GM19324 (cell line): ENCODE measurements around the gene DAB2IP.
"Not testable (repeated sequence)": the region's sequence is repeated elsewhere in the genome, so short reads cannot be mapped to it uniquely, and the experiment has no call there.

Source experiments
- ATAC-seq: cut with Tn5 transposase; IDR thresholded peaks from one replicate; pipeline ENCODE4 v1.9.1; 2021; ENCODE audit warnings: mild to moderate bottlenecking, moderate library complexity; ENCODE audit not compliant: unreplicated experiment, low FRiP score

The DAB2IP gene

DNA sequence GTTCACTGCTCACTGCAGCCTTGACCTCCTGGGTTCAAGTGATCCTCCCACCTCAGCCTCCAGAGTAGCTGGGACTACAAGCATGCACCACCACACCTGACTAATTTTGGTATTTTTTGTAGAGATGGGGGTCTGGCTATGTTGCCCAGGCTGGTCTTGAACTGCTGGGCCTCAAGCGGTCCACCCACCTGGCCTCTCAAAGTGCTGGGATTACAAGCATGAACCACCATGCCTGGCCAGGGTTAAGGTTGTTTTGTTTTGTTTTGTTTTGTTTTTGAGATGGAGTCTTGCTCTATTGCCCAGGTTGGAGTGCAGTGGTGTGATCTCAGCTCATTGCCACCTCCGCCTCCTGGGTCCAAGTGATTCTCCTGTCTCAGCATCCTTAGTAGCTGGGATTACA, 28.0 kb upstream of the DAB2IP start:
- not testable (repeated sequence) for ATAC-seq

DNA sequence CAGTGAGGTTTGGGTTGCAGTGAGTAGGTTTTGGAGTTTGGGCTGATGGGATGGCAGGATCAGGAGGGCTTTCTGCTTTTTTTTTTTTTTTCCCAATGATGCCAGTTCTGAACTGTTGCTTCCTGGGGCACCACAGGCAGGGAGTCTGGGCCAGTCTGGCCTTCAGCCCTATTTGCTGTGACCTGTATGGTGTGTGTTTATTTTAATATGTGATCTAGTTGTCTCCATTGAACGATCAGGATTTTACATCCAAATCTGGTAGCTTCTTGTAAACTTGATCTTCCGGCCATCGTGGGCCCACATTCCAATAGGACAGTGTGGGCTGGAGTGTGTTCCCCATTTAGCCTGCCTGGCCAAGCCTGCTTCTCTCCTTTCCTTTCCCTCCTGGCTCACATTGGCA, 25.8 kb upstream of the DAB2IP start:
- ATAC-seq = no peak

DNA sequence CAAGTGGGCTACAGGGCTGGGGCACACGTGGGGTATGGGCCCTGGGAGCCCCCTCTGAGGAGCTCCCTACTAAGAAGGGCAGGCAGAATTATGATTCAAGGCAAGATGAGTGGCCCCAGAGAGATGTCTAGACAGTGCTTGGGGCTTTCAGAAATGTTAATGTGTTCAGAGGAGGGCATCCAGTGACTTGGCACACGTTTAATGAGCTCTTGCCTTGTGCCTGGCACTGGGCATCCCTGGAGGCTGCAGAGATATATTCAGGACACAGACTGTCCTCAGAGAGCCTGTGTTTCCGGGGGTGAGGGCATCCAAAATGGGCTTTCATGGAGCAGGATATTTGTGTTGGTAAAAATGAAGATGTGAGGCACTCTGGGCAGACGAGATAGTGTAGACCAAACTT, 25.4 kb upstream of the DAB2IP start:
- no peak for ATAC-seq

DNA sequence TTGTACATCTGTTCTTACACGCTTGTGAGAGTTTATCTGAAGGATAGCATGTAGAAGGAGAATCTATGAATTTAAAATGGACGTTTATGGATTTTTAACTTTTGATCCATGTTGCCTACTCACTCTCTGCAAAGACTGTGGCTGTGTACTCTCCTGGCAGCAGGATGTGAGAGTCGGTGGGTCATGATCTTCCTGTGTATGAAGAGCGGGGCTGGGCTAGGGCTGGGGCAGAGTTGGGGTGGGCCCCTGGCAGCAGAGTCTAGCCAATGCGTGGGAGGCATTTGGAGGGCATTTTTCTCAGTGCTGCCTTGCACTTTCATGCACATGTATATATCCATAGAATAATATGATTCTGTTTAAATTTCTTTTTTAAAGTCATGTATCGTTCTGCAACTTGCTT, 24.0 kb upstream of the DAB2IP start:
- no peak for ATAC-seq

DNA sequence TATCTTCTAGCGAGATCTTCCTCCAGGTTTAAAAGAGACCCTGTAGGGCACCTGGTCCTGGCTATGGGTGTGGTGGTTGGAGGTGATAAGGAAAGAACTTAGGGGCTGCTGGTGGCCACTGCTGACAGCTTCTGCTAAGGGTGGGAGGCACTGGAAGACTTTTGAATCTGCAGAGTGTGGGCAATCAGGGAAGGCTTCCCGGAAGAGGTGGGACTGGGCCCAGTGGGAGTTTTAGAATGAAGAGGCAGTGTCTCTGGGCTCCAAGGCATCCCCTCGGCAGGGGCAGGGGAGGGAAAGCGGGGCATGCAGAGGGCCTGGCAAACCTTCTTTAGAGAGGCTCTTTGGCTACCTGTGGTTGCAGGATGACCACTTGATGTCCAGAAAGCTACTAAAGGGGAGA, 23.0 kb upstream of the DAB2IP start:
- no peak for ATAC-seq

DNA sequence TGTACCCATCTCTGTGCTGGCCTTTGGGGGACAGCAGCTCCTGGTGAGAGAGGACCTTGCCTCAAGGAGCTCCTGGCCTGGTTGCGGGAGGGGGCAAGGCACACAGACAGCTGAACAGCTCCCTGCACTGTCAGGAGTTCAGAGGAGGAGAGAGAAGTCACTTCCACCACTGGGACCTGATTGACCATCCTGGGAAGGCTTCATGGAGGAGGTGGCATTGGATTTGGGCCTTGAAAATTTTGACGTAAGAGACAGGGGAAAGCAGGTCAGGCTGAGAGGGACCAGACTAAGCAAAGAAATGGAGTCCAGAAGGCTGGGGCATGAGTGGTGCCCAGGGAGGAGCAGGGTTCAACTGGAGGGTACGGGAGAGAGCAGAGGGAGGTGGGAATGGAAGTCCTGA, 20.3 kb upstream of the DAB2IP start:
- no peak for ATAC-seq

DNA sequence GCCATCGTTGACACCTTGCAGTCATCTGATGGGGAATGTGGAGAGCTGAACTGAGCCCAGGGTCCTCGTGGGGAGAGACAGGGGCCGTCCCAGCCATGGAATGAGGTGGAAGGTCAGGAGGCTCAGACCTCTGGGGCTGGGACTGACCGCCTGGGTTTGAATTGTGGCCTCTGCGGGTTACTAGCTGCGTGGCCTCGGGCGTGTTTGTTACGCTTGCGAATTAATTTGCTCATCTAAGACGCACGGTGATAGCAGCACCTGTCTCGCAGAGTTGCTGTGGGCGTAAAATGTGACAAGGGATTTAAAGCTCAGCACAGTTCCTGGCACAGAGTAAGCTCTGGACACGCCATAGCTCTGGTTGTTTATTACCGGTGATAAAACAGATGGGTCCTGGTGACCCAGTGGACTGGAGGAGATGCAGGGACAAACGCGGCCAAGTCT, 19.4 kb upstream of the DAB2IP start:
- no peak for ATAC-seq

DNA sequence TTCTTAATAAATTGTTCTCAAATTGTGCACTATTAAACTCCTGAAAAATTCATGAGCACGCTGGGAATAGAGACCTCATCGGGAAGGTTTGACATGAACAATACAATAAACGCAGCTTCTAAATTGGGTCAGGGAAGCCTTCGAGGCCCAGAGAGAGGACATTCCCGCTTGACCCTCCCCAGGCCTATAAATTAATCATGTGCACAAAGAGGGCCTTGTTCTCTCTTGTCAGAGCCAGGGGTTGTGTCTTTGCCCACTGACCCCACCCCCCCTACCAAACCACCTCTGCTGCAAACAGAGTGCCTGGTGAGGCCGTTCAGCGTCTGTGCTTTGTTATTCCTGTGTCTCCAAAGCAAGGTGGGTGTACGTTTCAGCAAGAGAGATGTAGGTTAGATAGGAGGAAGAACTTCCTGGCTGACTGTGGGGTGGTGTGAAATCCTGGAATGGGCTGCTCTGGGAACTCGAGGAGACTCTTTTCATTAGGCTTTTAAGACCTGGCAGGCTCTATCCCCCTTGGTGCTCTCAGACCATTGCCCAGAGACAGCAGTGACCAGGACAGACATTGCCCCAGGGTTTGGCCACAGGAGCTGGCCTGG, 18.2 kb upstream of the DAB2IP start:
- no peak for ATAC-seq

DNA sequence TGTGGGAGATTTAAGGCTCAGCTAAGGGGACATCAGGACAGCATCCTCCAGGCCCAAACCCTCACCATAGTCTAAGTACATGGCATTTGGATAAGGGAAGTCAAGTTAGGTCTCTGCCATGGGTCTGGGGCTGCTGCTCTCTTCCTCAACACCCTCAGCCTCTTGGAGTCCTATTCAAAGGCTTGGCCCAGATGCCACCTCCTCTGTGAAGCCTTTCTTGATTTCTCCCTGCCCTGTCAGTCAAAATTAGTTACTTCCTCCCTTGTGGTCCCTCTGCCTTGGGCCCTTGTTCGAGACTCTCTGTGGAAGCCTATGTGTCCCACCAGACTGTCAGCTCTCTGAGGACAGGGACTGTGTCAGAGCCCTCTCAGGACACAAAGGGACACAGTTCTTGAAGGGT, 17.7 kb upstream of the DAB2IP start:
- no peak for ATAC-seq

DNA sequence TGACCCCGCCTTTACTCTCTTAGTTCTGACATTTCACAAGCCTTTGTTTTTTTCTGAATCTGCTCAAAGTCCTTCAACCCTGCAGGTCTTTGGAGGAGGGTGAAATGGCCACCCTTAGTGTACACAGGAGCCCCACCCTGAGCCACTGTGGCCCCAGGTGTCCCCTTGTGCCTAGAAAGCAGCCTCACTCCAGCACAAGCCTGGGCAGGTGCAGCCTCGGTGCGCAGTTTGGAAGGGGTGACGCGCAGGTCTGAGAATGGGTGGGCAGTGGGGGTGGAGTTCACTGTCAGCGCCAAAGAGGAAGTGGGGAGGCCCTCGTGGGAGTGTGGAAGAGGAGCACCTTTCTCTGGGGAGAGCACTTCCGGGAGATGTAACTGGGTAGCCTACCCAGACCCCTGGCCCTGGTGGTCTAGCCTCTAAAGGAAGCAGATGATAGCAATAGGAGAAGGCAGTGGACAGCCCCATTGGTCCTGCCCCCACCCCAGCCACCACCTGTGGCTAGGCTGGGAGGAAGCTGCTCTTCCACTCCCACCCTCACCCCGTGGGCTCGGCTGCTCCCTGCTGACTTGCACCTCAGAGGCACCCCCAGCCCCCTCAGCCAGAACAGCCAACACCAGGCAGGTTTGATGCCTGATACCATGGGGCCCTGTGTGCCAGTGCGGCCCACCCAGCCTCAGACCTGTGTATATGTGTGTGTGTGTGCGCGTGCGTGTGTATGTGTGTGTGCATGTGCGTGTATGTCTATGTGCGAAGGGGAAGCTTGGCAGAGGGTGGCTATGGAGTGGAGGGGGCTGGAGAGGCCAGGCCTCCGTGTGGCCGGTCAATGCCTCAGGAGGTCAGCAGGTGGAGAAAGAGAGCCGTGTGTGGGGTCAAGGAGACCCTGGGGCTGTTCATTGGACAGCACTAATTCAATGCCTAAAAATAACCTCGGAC, 16.8 kb upstream of the DAB2IP start:
- no peak for ATAC-seq

DNA sequence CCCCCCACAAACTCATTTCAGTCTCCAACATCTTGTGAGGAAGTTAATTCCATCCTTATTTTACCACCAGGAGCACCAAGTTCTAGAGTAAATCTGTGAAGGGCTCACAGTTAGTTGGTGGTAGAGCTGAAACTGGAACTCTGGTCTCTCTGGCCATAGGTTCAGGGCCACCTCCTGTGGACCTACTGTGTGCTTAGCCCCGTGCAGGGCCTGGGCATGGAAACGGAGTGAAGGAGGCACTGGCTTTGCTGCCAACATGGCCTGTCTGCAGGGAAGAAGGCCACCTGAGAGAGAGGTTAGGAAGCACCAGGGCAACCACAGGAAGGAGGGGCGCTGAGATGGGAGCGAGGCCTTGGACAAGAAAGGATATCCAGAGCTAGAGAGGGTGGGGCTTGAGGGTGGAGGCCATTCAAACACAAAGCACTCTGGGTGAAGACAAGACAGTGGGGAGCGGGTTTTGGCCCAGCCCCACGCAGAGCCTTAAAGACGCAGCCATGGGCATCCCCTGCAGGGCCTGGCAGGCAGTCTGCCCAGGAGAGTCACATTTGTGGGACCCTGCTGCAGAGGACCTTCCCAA, 16.0 kb upstream of the DAB2IP start:
- ATAC-seq = no peak

DNA sequence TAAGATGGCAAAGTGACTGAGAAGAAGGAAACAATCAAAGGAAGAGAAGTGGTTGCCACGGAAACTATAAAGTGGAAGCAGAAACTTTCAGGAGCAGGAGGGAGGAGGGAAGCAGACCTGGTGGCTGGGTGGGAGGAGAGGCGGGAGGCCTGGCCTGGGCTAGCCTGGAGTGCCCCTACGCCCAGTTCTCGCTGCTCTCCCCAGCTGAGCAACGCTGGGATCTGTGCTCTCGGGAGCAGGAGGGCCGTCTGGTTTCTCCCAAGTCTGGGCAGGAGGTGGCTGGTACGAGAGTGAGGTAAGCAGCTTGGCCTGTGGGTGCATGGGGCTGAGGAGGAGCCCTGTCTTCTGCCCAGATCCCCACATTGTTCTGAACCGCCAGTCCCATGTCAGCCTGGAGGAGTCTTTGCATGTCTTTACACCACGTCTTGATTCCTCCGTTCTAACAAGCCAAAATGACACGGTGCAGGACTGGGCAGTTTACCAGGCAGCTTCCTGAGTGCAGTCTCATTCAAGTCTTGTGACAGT, 15.0 kb upstream of the DAB2IP start:
- no peak for ATAC-seq

DNA sequence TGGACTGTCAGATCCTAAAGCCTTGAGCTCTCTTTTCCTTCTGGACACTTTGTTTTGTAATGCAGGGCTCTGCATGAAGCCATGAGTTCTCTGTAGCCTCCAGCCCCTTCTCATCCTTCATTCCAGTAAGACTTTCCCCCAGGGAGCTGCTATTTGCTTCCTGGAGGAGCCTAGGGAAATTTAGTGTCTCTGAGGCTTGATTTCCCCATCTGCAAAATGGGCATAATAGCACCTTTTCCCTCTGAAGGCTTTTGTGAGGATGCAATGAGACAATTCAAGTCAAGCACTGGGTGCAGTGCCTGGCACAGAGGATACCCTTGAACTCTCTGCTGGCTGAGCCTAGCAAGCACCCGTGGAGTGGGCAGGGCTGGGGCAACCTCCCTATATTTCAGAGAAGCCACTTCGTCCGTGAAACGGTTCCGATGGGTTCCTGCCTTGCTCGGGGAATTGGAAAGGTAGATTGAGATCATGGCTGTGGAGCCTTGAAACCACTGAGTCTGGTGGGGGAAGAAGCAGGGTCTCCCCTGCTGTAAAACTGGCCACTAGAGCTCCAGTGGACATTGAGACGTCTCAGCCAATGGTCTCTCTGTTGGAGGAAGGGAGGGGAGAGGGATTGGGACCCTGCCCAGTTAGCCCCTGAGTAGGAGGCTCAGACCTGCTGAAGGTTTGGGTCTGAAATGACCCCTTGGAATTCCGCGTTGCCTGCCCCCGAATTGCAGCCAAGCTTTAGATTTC, 14.3 kb upstream of the DAB2IP start:
- ATAC-seq = no peak

DNA sequence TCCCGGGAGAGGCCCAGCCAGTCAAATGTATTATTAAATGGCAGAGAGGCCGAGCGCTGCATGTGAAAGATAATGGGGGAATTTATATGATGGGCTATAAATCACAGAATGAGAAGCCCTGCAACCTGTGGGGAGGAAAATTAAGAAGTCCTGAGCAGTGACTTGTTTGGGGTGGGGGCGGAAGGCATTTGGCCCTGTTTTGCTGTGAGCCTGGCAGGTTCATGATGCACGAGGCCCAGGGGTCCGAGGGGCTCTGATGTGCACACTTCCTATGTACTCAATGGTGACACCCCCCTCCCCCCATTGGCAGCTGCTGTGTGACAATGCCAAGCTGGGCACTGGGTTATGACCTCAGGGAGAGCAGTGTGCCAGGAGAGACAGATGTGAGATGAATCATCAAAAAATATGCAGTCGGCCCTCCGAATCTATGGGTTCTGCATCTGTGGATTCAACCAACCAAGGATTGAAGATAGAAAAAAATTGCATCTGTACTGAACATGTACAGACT, 13.7 kb upstream of the DAB2IP start:
- no peak for ATAC-seq

DNA sequence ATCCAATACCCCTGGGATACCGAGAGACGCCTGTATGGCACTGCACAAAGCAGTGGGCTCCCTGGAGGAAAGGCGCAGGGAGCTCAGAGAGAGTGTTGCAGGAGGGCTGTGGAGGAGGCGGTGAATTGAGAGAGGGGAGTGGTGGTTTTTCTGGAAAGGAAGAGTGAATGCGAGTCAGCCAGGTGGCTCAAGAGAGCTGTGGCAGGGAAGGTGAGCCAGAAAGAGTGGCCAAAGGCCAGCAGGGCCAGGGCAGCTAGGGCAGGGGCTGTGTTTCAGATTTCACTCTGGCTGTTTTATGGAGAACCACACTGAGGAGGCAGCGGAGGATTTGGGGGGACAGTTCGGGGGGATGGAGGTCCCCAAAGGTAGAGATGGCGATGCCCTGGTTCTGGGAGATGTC, 13.0 kb upstream of the DAB2IP start:
- ATAC-seq = no peak

DNA sequence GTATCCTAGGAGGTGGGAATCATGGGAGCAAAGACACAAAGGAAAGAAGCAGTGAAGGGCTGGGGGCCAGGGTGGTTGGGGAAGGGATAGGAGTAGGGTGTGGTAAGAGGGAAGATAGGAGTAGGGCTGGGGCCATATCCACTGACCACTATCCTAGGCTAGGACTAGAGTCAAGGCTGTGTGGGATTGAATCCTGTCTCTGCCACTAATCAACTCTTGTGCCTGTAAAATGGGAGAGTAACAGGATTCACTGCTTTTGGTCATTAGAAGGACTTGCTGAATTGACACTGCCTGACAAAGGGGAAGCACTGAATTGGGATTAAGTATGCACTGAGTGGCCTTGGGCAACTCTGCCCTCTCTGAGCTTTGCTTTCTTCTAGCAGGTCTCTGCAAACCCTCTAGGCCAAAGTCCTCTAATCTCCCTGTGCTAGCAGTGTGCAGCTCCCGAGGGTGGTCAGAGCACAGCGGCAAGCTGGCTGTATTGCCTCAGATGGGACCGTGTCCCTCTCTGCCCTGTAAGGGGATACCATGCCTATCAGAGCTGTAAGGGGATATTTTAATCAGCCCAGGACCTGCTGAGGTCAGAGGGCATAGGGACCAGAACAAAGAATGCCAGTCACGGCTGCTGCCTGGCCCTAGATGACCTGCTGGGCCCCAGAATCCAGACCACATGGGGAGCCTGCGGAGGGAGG, 12.4 kb upstream of the DAB2IP start:
- ATAC-seq = no peak

DNA sequence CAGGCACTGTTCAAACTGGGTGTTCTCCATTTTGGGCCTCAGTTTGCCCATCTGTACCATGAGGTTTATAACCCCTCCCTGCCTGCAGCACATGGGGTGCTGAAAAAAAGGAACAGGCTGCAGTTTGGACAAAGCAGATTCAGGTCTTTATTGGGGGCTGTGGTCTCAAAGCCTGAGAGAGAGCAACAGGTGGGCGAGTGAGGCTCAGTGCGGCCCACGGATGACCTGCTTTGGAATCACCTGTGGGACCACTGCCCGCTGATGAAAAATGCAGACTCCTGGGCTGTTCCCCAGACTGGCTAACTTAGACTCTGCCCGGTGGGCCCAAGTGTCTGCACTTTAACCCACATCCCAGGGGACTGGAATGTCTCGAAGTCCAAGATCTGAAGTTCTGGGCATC, 11.8 kb upstream of the DAB2IP start:
- ATAC-seq = no peak

DNA sequence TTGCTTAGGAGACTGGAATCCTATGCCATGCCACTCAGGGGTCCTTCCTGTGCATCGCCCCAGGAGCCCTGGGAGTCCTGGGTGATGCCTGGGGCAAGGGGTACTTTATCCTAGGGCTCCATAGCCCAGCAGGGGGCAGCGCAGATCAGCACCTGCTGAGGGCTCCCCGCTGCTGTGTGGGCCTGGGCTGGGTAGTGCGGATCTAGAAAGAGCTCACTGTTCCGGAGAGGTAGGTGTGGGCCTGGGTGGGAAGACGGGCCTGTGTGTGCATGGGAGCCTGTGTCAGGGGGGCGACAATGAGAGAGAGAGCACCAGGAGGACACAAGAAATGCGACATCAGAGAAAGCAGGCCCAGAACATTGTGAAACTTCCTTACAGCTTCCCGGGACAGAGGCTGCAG, 11.4 kb upstream of the DAB2IP start:
- ATAC-seq = no peak

DNA sequence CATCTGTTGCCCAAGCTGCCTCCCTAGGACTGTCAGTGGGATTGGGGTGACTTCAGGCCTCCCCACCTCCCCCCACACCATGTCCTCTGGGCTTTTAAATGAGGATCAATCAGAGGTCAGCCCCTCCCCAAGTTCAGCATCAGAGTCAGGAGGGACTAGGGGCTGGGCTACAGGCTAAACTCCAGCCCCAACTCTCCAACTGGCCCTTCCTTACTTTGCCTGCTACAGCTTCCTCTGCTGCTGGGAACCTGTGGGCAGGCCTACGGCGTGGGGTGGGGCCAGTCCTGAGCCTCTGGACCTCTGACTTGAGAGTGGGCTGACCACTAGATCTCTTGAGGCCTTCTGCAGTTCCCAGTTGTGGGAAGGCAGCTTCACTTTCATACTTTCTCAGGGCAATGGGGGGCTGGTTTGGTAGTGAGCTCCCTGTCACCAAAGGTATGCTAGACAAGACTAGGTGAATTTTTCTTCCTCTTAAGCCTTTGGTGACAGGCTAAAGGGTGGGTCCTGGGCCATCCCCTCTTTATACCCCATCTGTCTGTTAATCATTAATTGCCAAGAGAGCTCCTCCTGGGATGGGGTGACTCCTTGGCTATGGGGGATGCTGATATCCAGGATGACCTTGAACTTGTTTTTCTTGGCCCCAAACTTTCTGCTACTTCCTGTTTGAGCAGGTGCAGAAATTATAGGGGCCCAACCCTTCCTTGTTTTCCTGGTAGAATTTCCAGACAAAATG, 10.8 kb upstream of the DAB2IP start:
- no peak for ATAC-seq
